Neural progenitor cell (in vitro differentiated cells): ENCODE results near the gene CBX6. TPM values are rescaled to one million over a fixed set of nuclear protein-coding genes. Genes with fewer than 3 reads are reported as not detected.

Experiments used
- DNase-seq: peaks from one replicate; pipeline ENCODE4 v3.0.0-alpha.2; 2016; ENCODE audit warnings: low spot score
- H2AFZ ChIP-seq: fragments of 200-600 bp; sonication (generic); replicated peaks from 2 replicates; pipeline ENCODE4 v1.6.1; 2016; ENCODE audit warnings: antibody characterized with exemption
- H3F3A ChIP-seq: fragments of 200-600 bp; sonication (generic); 2 replicates; pipeline ENCODE4 v1.6.1; 2016; ENCODE audit warnings: antibody characterized with exemption, low read depth
- H3K27ac ChIP-seq: fragments of 200-600 bp; sonication (generic); 2 replicates; pipeline ENCODE4 v1.5.1; 2016; ENCODE audit warnings: mild to moderate bottlenecking
- H3K27me3 ChIP-seq: fragments of 200-600 bp; sonication (generic); 2 replicates; pipeline ENCODE4 v1.6.1; 2016; ENCODE audit warnings: mild to moderate bottlenecking, moderate library complexity
- H3K36me3 ChIP-seq: fragments of 200-600 bp; sonication (generic); 2 replicates; pipeline ENCODE4 v1.5.1; 2016
- H3K4me1 ChIP-seq: fragments of 200-600 bp; sonication (generic); 2 replicates; pipeline ENCODE4 v1.6.1; 2016; ENCODE audit warnings: mixed run types
- H3K4me2 ChIP-seq: fragments of 200-600 bp; sonication (generic); 2 replicates; pipeline ENCODE4 v1.6.1; 2016
- H3K4me3 ChIP-seq: fragments of 200-600 bp; sonication (generic); 2 replicates; pipeline ENCODE4 v1.5.1; 2016
- H3K79me2 ChIP-seq: fragments of 200-600 bp; sonication (generic); 2 replicates; pipeline ENCODE4 v1.6.1; 2016; ENCODE audit warnings: low read depth
- H3K9ac ChIP-seq: fragments of 200-600 bp; sonication (generic); 2 replicates; pipeline ENCODE4 v1.6.1; 2016
- H3K9me3 ChIP-seq: fragments of 200-600 bp; sonication (generic); 2 replicates; pipeline ENCODE4 v1.5.1; 2016; ENCODE audit warnings: low read depth
- H4K20me1 ChIP-seq: fragments of 200-600 bp; sonication (generic); 2 replicates; pipeline ENCODE4 v1.6.1; 2016; ENCODE audit warnings: low read depth
- H3K27ac Mint-ChIP-seq: 3 replicates; pipeline ENCODE4 v1.8.0; 2021; ENCODE audit warnings: mixed read lengths
- H3K27me3 Mint-ChIP-seq: 2 replicates; pipeline ENCODE4 v1.8.0; 2022; ENCODE audit warnings: low read depth, mild to moderate bottlenecking, inconsistent platforms, moderate library complexity, mixed read lengths; ENCODE audit not compliant: insufficient read depth
- H3K36me3 Mint-ChIP-seq: 3 replicates; pipeline ENCODE4 v1.8.0; 2021; ENCODE audit warnings: mixed read lengths
- H3K4me1 Mint-ChIP-seq: 3 replicates; pipeline ENCODE4 v1.8.0; 2021; ENCODE audit warnings: mixed read lengths
- H3K4me3 Mint-ChIP-seq: 3 replicates; pipeline ENCODE4 v1.8.0; 2021; ENCODE audit warnings: mild to moderate bottlenecking, moderate library complexity, mixed read lengths
- H3K9me3 Mint-ChIP-seq: 3 replicates; pipeline ENCODE4 v1.8.0; 2020; ENCODE audit warnings: mixed read lengths
- EZH2 ChIP-seq: fragments of 200-600 bp; sonication (generic); IDR thresholded peaks from 2 replicates; pipeline ENCODE4 v1.6.1; 2017; ENCODE audit warnings: antibody characterized with exemption, mild to moderate bottlenecking, moderate library complexity
- EZH2phosphoT487 ChIP-seq: fragments of 200-600 bp; sonication (generic); IDR thresholded peaks from 2 replicates; pipeline ENCODE4 v1.6.1; 2017; ENCODE audit warnings: antibody characterized with exemption
- total RNA-seq: library from RNA; depleted of rRNA; stranded (reverse); fragments of >200 nt; gene quantifications from 2 replicates; pipeline ENCODE4 v1.2.3, GENCODE V29; 2015; ENCODE audit warnings: low replicate concordance
- TF ChIP-seq, protein P1 (sequence below): fragments of 200-600 bp; sonication (generic); IDR thresholded peaks from 2 replicates; pipeline ENCODE4 v1.5.1; 2017; ENCODE audit warnings: antibody characterized with exemption, mild to moderate bottlenecking

The CBX6 gene
- total RNA-seq, 1 donor from 2014 or later, result 14.0 TPM

DNA sequence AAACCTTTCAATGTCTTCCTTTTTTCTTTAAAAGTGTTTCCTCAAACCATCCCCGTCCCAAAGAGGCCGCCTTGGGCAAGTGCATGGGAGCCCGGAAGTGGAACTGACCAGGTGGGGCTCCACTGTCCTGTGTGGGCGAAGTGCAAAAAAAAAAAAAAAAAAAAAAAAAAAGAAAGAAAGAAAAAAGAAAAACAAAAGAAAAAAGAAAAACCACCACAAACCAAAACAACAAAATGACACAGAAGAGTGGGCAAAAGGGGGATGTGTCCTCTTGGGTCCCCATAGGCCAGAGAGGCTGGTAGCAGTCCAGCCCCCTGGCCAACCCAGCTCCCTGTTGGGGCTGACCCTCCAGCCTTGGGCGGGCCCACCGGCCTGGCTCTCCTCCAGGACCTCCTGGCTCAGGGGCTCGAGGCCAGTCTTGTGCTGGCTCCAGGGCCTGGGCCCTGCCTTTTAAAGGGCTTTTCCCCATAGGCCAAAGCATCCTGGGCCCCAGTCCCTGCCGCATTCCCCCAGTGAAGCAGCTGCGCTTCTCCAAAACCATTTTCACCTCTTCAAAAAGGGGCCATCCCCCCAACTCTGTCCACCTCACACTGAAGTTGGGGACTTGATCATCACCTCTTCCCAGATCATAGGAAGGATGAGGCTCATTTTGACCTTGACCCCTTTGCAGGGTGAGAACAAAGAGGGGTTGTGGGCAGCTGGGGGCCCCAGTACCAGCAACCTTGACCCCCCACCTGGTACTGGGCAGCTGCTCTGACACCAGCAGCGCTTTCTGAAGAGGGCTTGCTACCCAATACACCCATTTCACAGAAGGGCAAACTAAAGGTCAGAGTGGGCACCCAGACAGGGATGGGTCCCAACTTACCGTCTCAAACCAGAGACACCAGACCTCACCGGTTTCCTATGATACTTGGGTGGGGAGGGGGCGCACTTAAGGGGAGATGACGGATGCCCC lies 9.4 kb downstream of the CBX6 start:
- no peak overlapping the region for H3K9ac ChIP-seq
- H3K36me3 Mint-ChIP-seq, result peaks cover 2% of the 10 kb centered on the region
- no peak overlapping the region for H3K27ac Mint-ChIP-seq
- DNase-seq, result peak; percentile 39
- H4K20me1 ChIP-seq, result peaks cover 91% of the 10 kb centered on the region
- no peaks in the 10 kb centered on the region for H3K9me3 Mint-ChIP-seq
- no peak overlapping the region for H2AFZ ChIP-seq
- peaks cover 16% of the 10 kb centered on the region for H3K27me3 Mint-ChIP-seq
- H3K4me1 ChIP-seq, result peaks cover 38% of the 10 kb centered on the region
- H3K9me3 ChIP-seq, result no peaks in the 10 kb centered on the region
- peaks cover 39% of the 10 kb centered on the region for H3K4me1 Mint-ChIP-seq
- H3K4me3 ChIP-seq, result no peak overlapping the region
- no peaks in the 10 kb centered on the region for H3K36me3 ChIP-seq
- TF ChIP-seq EZH2 (no peak), EZH2phosphoT487 (no peak)
- TF ChIP-seq, protein P1, sequence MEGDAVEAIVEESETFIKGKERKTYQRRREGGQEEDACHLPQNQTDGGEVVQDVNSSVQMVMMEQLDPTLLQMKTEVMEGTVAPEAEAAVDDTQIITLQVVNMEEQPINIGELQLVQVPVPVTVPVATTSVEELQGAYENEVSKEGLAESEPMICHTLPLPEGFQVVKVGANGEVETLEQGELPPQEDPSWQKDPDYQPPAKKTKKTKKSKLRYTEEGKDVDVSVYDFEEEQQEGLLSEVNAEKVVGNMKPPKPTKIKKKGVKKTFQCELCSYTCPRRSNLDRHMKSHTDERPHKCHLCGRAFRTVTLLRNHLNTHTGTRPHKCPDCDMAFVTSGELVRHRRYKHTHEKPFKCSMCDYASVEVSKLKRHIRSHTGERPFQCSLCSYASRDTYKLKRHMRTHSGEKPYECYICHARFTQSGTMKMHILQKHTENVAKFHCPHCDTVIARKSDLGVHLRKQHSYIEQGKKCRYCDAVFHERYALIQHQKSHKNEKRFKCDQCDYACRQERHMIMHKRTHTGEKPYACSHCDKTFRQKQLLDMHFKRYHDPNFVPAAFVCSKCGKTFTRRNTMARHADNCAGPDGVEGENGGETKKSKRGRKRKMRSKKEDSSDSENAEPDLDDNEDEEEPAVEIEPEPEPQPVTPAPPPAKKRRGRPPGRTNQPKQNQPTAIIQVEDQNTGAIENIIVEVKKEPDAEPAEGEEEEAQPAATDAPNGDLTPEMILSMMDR, result no peak
- peaks cover 3% of the 10 kb centered on the region for H3K79me2 ChIP-seq
- no peaks in the 10 kb centered on the region for H3K27me3 ChIP-seq
- H3F3A ChIP-seq, result peaks cover 33% of the 10 kb centered on the region
- H3K4me3 Mint-ChIP-seq, result no peak overlapping the region
- H3K27ac ChIP-seq, result no peak overlapping the region
- peak overlapping the region; percentile 11 for H3K4me2 ChIP-seq

DNA sequence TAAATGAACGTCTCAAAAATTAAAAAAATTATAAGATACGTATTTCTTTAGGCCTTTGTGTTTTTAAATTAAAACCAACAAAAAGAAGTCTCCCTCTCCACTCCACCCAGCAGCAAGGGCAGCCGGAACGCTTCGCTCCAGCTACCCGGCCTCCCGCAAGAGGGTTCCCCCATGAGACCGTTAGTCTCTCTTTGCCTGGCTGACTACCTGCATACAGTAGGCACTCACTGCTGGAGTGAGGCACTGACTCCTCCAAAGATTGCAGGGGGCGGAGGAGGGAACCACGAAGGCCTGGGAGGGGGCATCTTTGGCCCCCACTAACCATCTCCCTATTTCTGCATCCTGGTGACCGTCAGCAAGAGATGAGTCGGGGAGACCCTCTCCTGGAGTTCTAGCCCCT lies 10.1 kb downstream of the CBX6 start:
- Histone ChIP-seq H3K4me1 (peaks cover 38% of the 10 kb centered on the region), H3K27me3 (no peaks in the 10 kb centered on the region), H2AFZ (no peak overlapping the region), H3K27ac (no peak overlapping the region), H4K20me1 (peaks cover 84% of the 10 kb centered on the region), H3K9me3 (no peaks in the 10 kb centered on the region), H3K79me2 (no peaks in the 10 kb centered on the region), H3F3A (peaks cover 30% of the 10 kb centered on the region), H3K4me2 (peak overlapping the region; percentile 11), H3K9ac (no peak overlapping the region), H3K36me3 (no peaks in the 10 kb centered on the region), H3K4me3 (no peak overlapping the region)
- peaks cover 2% of the 10 kb centered on the region for H3K36me3 Mint-ChIP-seq
- H3K4me3 Mint-ChIP-seq, result no peak overlapping the region
- peaks cover 39% of the 10 kb centered on the region for H3K4me1 Mint-ChIP-seq
- no peaks in the 10 kb centered on the region for H3K9me3 Mint-ChIP-seq
- H3K27ac Mint-ChIP-seq, result no peak overlapping the region
- peaks cover 18% of the 10 kb centered on the region for H3K27me3 Mint-ChIP-seq
- no peak for DNase-seq
- TF ChIP-seq EZH2, result no peak
- TF ChIP-seq, protein P1, result no peak
- TF ChIP-seq EZH2phosphoT487, result no peak

DNA sequence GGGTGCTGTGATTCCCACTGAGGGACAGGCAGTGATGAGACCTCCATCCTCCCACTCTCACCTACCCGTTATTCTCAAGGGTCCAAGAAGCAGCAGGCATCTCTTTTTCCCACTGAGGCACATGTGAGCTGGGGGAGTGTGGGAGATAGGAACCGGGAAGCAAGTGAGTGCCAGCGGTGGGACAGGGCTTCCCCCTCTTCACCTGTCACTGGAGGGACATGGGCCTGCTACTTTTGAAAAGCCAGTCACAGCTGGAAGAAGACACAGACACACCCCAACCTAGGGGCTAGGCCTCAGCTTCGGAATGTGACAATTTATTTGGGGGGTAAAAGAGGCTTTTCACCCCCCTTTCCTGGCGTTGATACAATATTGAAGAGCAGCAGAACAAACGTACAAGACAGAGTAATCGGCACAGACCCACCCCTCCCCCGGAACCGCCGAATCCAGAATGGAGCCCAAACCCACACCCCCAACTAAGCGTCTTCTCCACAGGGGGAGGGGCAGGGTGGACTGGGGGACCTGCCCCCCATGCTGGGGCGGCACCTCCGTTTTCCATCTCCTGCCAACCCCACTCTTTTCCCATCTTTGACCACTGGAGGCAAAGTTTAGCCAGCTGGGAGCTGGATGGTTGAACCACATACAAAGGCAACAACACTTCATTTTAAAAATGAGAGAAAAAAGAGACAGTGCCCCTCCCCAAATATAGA lies 10.7 kb downstream of the CBX6 start:
- no peak for DNase-seq

More for the DNA sequence above, 10.7 kb downstream of the CBX6 start:
- Histone ChIP-seq H3K9ac (no peak overlapping the region), H3K9me3 (no peaks in the 10 kb centered on the region), H2AFZ (no peak overlapping the region), H3K4me1 (peaks cover 38% of the 10 kb centered on the region), H4K20me1 (peaks cover 78% of the 10 kb centered on the region), H3K4me3 (no peak overlapping the region), H3K4me2 (no peak overlapping the region), H3K36me3 (no peaks in the 10 kb centered on the region), H3K27me3 (no peaks in the 10 kb centered on the region), H3K27ac (no peak overlapping the region), H3F3A (peaks cover 30% of the 10 kb centered on the region), H3K79me2 (no peaks in the 10 kb centered on the region)
- Mint-ChIP-seq H3K27me3 (peaks cover 18% of the 10 kb centered on the region), H3K4me3 (no peak overlapping the region), H3K27ac (no peak overlapping the region), H3K9me3 (no peaks in the 10 kb centered on the region), H3K4me1 (peaks cover 39% of the 10 kb centered on the region), H3K36me3 (peaks cover 2% of the 10 kb centered on the region)
- TF ChIP-seq, protein P1, result peak; percentile 20
- TF ChIP-seq EZH2 (no peak), EZH2phosphoT487 (no peak)
